K562 (cell line): ENCODE measurements around the gene TNRC6B. TPM values are rescaled to one million over a fixed set of nuclear protein-coding genes. Genes with fewer than 3 reads are reported as not detected.

ENCODE experiments used
- ATAC-seq: fragments of 200-7000 bp; cut with Tn5 transposase; 3 replicates; pipeline ENCODE4 v1.9.1; 2020; ENCODE audit warnings: moderate library complexity
- BruUV-seq: library from RNA; stranded (reverse); fragments of 400-500 nt; replicated peaks from 2 replicates; lab custom pipeline; 2021; lab: Mats Ljungman, UMichigan
- CTCF ChIA-PET: fragments of 300-600 bp; formaldehyde crosslinking; extraction: SDS; loops from one replicate; lab custom pipeline; 2021; ENCODE audit warnings: low intra/inter-chr PET ratio; lab: Yijun Ruan, JAX
- POLR2A ChIA-PET: fragments of 300-600, 350-650 bp; sonication (Branson Sonifier 250); formaldehyde crosslinking; extraction: SDS; loops from one replicate; lab custom pipeline; 2021; ENCODE audit warnings: antibody characterized with exemption, inconsistent platforms; lab: Yijun Ruan, JAX
- DNase-seq, 4 experiments: peaks; one replicate each; pipeline versions ENCODE4 v3.0.0 to v3.0.0-alpha.2; 2011 to 2018; ENCODE audit warnings: low spot score in 3 of 4, mixed read lengths in 3 of 4; ENCODE audit errors: extremely low read depth in 1 of 4
- FAIRE-seq: peaks from 2 replicates; lab custom pipeline; 2011; peaks lifted over from hg19 to GRCh38; lab: Jason Lieb, UNC
- H2AFZ ChIP-seq: 2 replicates; pipeline ENCODE4 v1.6.0; 2011; ENCODE audit warnings: low read depth, low read length, control low read depth, inconsistent platforms
- H3K27ac ChIP-seq: fragments of 200-600 bp; 3 replicates; pipeline ENCODE4 v1.8.0; 2011; ENCODE audit warnings: low read depth, mild to moderate bottlenecking, control low read depth, inconsistent platforms, low read length, moderate library complexity, mixed read lengths; ENCODE audit errors: extremely low read depth
- H3K27me3 ChIP-seq, 2 experiments: fragments of 300-600 bp in 1 of 2; 2 replicates in 1 of 2; 3 replicates in 1 of 2; pipeline versions ENCODE4 v1.6.0 to v1.8.0; 2011; ENCODE audit warnings: inconsistent platforms in 2 of 2, low read length in 2 of 2, mild to moderate bottlenecking in 1 of 2, mixed read lengths in 1 of 2, moderate library complexity in 1 of 2; ENCODE audit not compliant: control insufficient read depth in 2 of 2, insufficient read depth in 2 of 2
- H3K36me3 ChIP-seq: fragments of 300-600 bp; 3 replicates; pipeline ENCODE4 v1.8.0; 2011; ENCODE audit warnings: mild to moderate bottlenecking, low read length, inconsistent platforms; ENCODE audit not compliant: control insufficient read depth, insufficient read depth
- H3K4me1 ChIP-seq, 2 experiments: fragments of 200-600 bp in 1 of 2; replicated peaks in 1 of 2; 2 replicates in 1 of 2; 3 replicates in 1 of 2; pipeline versions ENCODE4 v1.5.1 to v1.8.0; 2011; ENCODE audit warnings: inconsistent platforms in 2 of 2, low read length in 2 of 2, mild to moderate bottlenecking in 1 of 2, mixed read lengths in 1 of 2, moderate library complexity in 1 of 2; ENCODE audit not compliant: control insufficient read depth in 2 of 2, insufficient read depth in 2 of 2
- H3K4me2 ChIP-seq: 2 replicates; pipeline ENCODE4 v1.6.1; 2011; ENCODE audit warnings: low read length, control low read depth, inconsistent platforms, mixed read lengths; ENCODE audit not compliant: insufficient read depth
- H3K4me3 ChIP-seq: fragments of 200-600 bp; sonication (generic), shearing (Covaris generic); 2 replicates; pipeline ENCODE4 v1.5.1; 2016; ENCODE audit warnings: control low read depth, inconsistent platforms
- H3K79me2 ChIP-seq: fragments of 200-600 bp; 3 replicates; pipeline ENCODE4 v1.8.0; 2011; ENCODE audit warnings: low read length, inconsistent platforms; ENCODE audit not compliant: control insufficient read depth, insufficient read depth
- H3K9ac ChIP-seq, 2 experiments: 2 replicates each; pipeline versions ENCODE4 v1.6.0 to v1.6.1; 2011; ENCODE audit warnings: low read depth in 2 of 2, low read length in 2 of 2, control low read depth in 1 of 2, inconsistent platforms in 1 of 2, mild to moderate bottlenecking in 1 of 2, mixed read lengths in 1 of 2; ENCODE audit not compliant: insufficient read depth in 1 of 2
- H3K9me1 ChIP-seq: one replicate; pipeline ENCODE4 v1.6.0; 2011; ENCODE audit warnings: inconsistent platforms, mild to moderate bottlenecking, low read length, moderate library complexity; ENCODE audit not compliant: control insufficient read depth, insufficient read depth
- H3K9me3 ChIP-seq: replicated peaks from 2 replicates; pipeline ENCODE4 v1.5.1; 2011; ENCODE audit warnings: low read depth, low read length, inconsistent platforms; ENCODE audit not compliant: control insufficient read depth, insufficient read depth
- H4K20me1 ChIP-seq: replicated peaks from 2 replicates; pipeline ENCODE4 v1.6.1; 2011; ENCODE audit warnings: low read length, inconsistent platforms, mixed read lengths; ENCODE audit not compliant: control insufficient read depth, insufficient read depth
- REST ChIP-seq, 2 experiments: fragments of 450-650 bp; formaldehyde crosslinking in 1 of 2; IDR thresholded peaks; 2 replicates each; pipeline versions ENCODE4 v1.4.0 to v1.6.1; 2014 to 2020; ENCODE audit warnings: mild to moderate bottlenecking in 2 of 2, borderline replicate concordance in 1 of 2, low read depth in 1 of 2
- ZNF76 ChIP-seq: fragments of 250-450 bp; sonication (Bioruptor Pico); IDR thresholded peaks from 2 replicates; pipeline ENCODE4 v1.4.0; 2020; ENCODE audit warnings: mild to moderate bottlenecking, moderate library complexity, borderline replicate concordance
- WGBS: fragments of 100-300 bp; shearing (Covaris generic); methylation state at CpG from one replicate; pipeline ENCODE4 v1.1.6; 2016; ENCODE audit warnings: low coverage, mixed read lengths; ENCODE audit not compliant: insufficient coverage; ENCODE audit errors: missing lambda C conversion rate; 5-methylcytosine and 5-hydroxymethylcytosine counted together
- in situ Hi-C: fragments of 300-500 bp; cut with MboI; formaldehyde crosslinking; loops from 4 replicates; pipeline ENCODE4 v1.15.0; 2018; ENCODE audit warnings: inconsistent platforms, mixed read lengths
- intact Hi-C: fragments of 100-400 bp; cut with micrococcal nuclease; formaldehyde crosslinking; loops from 2 replicates; pipeline ENCODE4 v1.14.2; 2022
- polyA plus RNA-seq, 8 experiments: library from polyadenylated mRNA; depleted of rRNA in 4 of 8; stranded (reverse) in 5 of 8; unstranded in 3 of 8; fragments of >200 nt; fragmentation: Nextera tagmentation in 2 of 8; fragmentation: Illumina TruSeq in 1 of 8; extraction: Ambion mirVana in 2 of 8; extraction: Trizol in 1 of 8; gene quantifications; 2 replicates each; pipeline versions ENCODE4 v1.2.1 to v1.2.3, GENCODE V29; 2011 to 2014; ENCODE audit warnings: inconsistent platforms in 1 of 8, missing spikeins in 1 of 8
- total RNA-seq, 7 experiments: library from RNA; depleted of rRNA in 6 of 7; stranded (reverse); fragments of >200 nt in 6 of 7; fragmentation: Illumina TruSeq in 2 of 7; extraction: Trizol in 2 of 7; gene quantifications; 2 replicates each; pipeline versions ENCODE4 v1.2.1 to v1.2.3, GENCODE V29; 2011 to 2021; ENCODE audit warnings: low replicate concordance in 1 of 7

The TNRC6B gene
- total and polyA plus RNA-seq, 9 of the 15 experiments (the other 6 are each of a cell fraction or from before 2014, with no cell fraction given), result 0.96 to 18.8 (median 10.8) TPM

GRCh38 chr22:40237241-40237640, 59.5 kb downstream of the TNRC6B start:
- TF ChIP-seq ZNF76, result no peak
- TF ChIP-seq REST (IDR thresholded peaks at IDR 0.05; ENCODE audit: borderline replicate concordance), result no peak
- TF ChIP-seq REST (CRISPR knock-in tag; IDR thresholded peaks at IDR 0.05; ENCODE audit: low read depth), result no peak
- TF ChIP-seq, all 486 proteins: peak for 0

More at GRCh38 chr22:40237241-40237640, 59.5 kb downstream of the TNRC6B start:
- no TSS peak for BruUV-seq
- CTCF ChIA-PET, result no interaction called here
- FAIRE-seq (no peak), ATAC-seq (no peak), DNase-seq (no peak)
- POLR2A ChIA-PET, result no interaction called here
- intact Hi-C loops, result no loop called here
- no peak overlapping the region for H2AFZ ChIP-seq
- H3K79me2 ChIP-seq, result peaks cover 39% of the 10 kb centered on the region
- H3K9ac ChIP-seq, result no peak overlapping the region; a peak in 1 of 4 replicates
- peaks cover 4% of the 10 kb centered on the region; the same call in 2 of the 3 replicates for H3K36me3 ChIP-seq
- H3K4me3 ChIP-seq, result no peak overlapping the region
- H3K9me3 ChIP-seq, result no peaks in the 10 kb centered on the region
- no peaks in the 10 kb centered on the region for H3K27me3 ChIP-seq
- WGBS, result 100% methylated on average over 3 of the region's 4 CpGs
- H3K4me2 ChIP-seq, result no peak overlapping the region
- in situ Hi-C loops, result no loop called here
- peaks cover 0 to 8% of the 10 kb centered on the region in 2 experiments; a peak in 3 of 5 replicates for H3K4me1 ChIP-seq
- peaks cover 15% of the 10 kb centered on the region for H4K20me1 ChIP-seq
- H3K9me1 ChIP-seq, result peaks cover 5% of the 10 kb centered on the region
- no peak overlapping the region for H3K27ac ChIP-seq
